ENCODE measurements around the gene PCDH15. TPM values are rescaled to one million over a fixed set of nuclear protein-coding genes. Genes with fewer than 3 reads are reported as not detected.

Gene PCDH15
- polyA plus RNA-seq, 1 experiment: not detected

DNA sequence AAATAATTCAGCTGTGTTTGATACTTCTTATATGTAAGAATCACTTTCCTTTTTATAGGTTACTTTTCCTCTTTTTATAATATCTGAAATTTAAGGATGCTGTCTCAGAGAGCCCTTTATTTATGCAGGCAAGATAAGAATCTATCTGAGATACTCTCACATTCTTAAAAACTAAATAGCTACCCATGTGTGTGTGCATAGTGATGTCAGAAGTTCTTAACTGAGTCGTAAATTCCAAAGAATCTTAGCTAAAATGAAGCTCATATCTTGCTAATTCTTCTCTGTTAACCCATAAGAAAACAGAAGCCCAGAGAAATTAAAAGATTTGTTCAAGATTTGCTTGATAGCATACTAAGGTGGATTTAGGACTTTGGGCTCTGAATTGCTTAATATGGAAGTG, 118.5 kb downstream of the PCDH15 start:
- no peak overlapping the region for H3K4me3 ChIP-seq (ENCODE audit: low read depth, low read length)
- H3K27me3 ChIP-seq (ENCODE audit: control insufficient read depth, insufficient read depth, low read length): no peaks in the 10 kb centered on the region
- POLR2A ChIA-PET: no interaction called here
- DNase-seq (ENCODE audit: low read depth, low spot score): no peak
- CTCF ChIA-PET: no interaction called here
- no peaks in the 10 kb centered on the region for H3K9me3 ChIP-seq (ENCODE audit: control insufficient read depth, insufficient read depth, low read length)
- TF ChIP-seq, protein P1, sequence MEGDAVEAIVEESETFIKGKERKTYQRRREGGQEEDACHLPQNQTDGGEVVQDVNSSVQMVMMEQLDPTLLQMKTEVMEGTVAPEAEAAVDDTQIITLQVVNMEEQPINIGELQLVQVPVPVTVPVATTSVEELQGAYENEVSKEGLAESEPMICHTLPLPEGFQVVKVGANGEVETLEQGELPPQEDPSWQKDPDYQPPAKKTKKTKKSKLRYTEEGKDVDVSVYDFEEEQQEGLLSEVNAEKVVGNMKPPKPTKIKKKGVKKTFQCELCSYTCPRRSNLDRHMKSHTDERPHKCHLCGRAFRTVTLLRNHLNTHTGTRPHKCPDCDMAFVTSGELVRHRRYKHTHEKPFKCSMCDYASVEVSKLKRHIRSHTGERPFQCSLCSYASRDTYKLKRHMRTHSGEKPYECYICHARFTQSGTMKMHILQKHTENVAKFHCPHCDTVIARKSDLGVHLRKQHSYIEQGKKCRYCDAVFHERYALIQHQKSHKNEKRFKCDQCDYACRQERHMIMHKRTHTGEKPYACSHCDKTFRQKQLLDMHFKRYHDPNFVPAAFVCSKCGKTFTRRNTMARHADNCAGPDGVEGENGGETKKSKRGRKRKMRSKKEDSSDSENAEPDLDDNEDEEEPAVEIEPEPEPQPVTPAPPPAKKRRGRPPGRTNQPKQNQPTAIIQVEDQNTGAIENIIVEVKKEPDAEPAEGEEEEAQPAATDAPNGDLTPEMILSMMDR (IDR thresholded peaks at IDR 0.05; ENCODE audit: low read depth, low read length): no peak
- no peak overlapping the region for H3K27ac ChIP-seq (ENCODE audit: low read depth, low read length)

DNA sequence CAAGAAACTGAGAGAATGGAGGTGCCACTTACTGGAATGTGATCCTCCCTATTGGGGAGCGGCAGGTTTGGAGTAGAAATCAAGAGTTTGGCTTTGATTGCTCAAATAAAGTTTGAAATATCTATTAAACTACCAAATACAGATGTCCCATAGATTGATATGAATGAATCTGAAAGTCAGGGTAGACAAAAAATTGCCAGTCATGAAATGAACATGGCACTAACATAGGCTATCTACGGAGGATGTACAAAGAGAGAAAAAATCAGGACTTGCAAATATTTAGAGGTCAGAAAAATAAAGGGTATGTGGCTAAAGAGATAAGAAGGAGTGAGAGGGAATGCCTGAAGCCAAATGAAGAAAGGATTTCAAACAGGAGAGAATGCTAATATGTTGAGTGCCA, 119.9 kb downstream of the PCDH15 start:
- POLR2A ChIA-PET: no interaction called here
- no peak for DNase-seq (ENCODE audit: low read depth, low spot score)
- H3K27ac ChIP-seq (ENCODE audit: low read depth, low read length): no peak overlapping the region
- TF ChIP-seq, protein P1 (IDR thresholded peaks at IDR 0.05; ENCODE audit: low read depth, low read length): no peak
- CTCF ChIA-PET: no interaction called here
- H3K4me3 ChIP-seq (ENCODE audit: low read depth, low read length): no peak overlapping the region
- H3K27me3 ChIP-seq (ENCODE audit: control insufficient read depth, insufficient read depth, low read length): no peaks in the 10 kb centered on the region
- no peaks in the 10 kb centered on the region for H3K9me3 ChIP-seq (ENCODE audit: control insufficient read depth, insufficient read depth, low read length)

DNA sequence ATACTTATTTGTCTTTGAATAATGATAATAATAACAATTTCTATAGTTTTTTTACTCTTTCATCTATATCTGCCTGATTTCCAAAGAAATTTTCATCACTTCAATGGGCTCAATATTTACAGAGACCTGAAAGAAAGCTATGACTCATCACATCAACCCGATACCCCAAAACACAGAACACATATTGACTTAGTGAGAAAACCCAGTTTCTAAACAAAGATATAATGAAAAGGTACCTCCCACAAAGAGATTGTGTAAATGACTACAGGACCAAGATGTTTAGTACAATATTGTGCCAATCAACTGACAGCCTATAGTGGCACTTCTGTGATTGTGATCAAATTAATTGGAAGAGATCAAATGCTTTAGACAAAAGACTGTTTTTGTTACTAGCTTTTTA, 133.9 kb downstream of the PCDH15 start:
- TF ChIP-seq, protein P1 (IDR thresholded peaks at IDR 0.05; ENCODE audit: low read depth, low read length): no peak

DNA sequence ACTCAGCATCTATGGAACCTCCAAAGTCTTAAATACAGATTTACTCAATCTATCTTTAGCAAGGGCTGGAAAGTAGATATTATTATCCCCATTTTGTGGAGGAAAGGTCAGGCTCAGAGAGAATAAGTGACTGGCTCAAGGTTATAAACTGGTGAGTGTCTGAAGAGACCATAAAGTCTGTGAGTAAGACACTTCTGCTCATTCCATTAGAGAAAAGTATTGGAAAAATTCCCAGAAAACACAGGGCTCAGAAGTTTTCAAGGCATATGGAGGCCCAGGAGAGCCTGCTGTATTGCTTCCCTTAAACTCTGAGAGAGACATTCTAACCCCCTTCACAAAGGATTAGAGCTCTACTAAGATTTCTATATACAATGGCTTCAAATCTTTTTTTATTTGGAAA, 134.8 kb downstream of the PCDH15 start:
- Histone ChIP-seq H3K27me3 (ENCODE audit: control insufficient read depth, insufficient read depth, low read length) (no peaks in the 10 kb centered on the region), H3K27ac (ENCODE audit: low read depth, low read length) (no peak overlapping the region), H3K9me3 (ENCODE audit: control insufficient read depth, insufficient read depth, low read length) (no peaks in the 10 kb centered on the region), H3K4me3 (ENCODE audit: low read depth, low read length) (no peak overlapping the region)
- TF ChIP-seq, protein P1 (IDR thresholded peaks at IDR 0.05; ENCODE audit: low read depth, low read length): no peak
- ChIA-PET CTCF (interaction anchor here (0.5 to 0.6 kb wide), 2 partner anchors 79 to 96 kb away, joined by 3 to 4 read pairs; no protein-coding TSS in a partner anchor), POLR2A (no interaction called here)
- no peak for DNase-seq (ENCODE audit: low read depth, low spot score)

More for the DNA sequence above, 133.9 kb downstream of the PCDH15 start:
- no peak for DNase-seq (ENCODE audit: low read depth, low spot score)
- ChIA-PET CTCF (interaction anchor here (0.5 kb wide), 1 partner anchor 182 kb away, joined by 3 read pairs; no protein-coding TSS in a partner anchor), POLR2A (no interaction called here)
- Histone ChIP-seq H3K9me3 (ENCODE audit: control insufficient read depth, insufficient read depth, low read length) (no peaks in the 10 kb centered on the region), H3K4me3 (ENCODE audit: low read depth, low read length) (no peak overlapping the region), H3K27me3 (ENCODE audit: control insufficient read depth, insufficient read depth, low read length) (no peaks in the 10 kb centered on the region), H3K27ac (ENCODE audit: low read depth, low read length) (no peak overlapping the region)

DNA sequence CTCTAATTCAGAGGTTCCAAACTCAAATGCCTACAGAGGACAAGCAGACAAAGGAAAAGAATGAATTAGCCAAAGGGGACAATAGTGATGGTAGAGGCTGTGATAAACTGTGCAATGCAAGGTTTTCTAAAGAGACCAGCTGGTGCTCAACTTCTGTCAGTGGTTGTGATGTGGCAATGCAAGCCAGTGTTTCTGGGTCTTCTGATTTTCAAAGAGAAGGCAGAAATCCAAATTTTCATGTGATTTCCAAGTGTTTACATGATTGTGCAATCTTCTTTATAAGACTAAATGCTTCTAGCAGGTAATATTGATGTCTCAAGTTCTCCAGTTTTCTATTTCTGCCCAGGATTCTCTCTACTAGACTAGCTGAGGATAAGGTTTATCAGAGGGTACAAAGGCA, 135.9 kb downstream of the PCDH15 start:
- Histone ChIP-seq H3K27ac (ENCODE audit: low read depth, low read length) (no peak overlapping the region), H3K27me3 (ENCODE audit: control insufficient read depth, insufficient read depth, low read length) (no peaks in the 10 kb centered on the region), H3K4me3 (ENCODE audit: low read depth, low read length) (no peak overlapping the region), H3K9me3 (ENCODE audit: control insufficient read depth, insufficient read depth, low read length) (no peaks in the 10 kb centered on the region)
- CTCF ChIA-PET: no interaction called here
- TF ChIP-seq, protein P1 (IDR thresholded peaks at IDR 0.05; ENCODE audit: low read depth, low read length): no peak
- POLR2A ChIA-PET: no interaction called here
- no peak for DNase-seq (ENCODE audit: low read depth, low spot score)

Data from AG04450 (cell line).